Measurements from ENCODE around the gene VPS33A. TPM values are rescaled to one million over a fixed set of nuclear protein-coding genes. Genes with fewer than 3 reads are reported as not detected.

The VPS33A gene
- total RNA-seq, 4 donors from 2014 or later = 13.0 to 18.6 (median 15.4) TPM

GRCh38 chr12:122283680-122284079 is 17.4 kb upstream of the VPS33A start:
- no peak for TF ChIP-seq CTCF (IDR thresholded peaks at IDR 0.05; ENCODE audit: low read depth)

GRCh38 chr12:122282061-122282460 is 15.8 kb upstream of the VPS33A start:
- no peak for TF ChIP-seq CTCF (IDR thresholded peaks at IDR 0.05; ENCODE audit: low read depth)

- TF ChIP-seq CTCF (IDR thresholded peaks at IDR 0.05; ENCODE audit: low read depth) = no peak
Measured at GRCh38 chr12:122276242-122276641, 9.9 kb upstream of the VPS33A start.

GRCh38 chr12:122275459-122275858 is 9.2 kb upstream of the VPS33A start:
- no peak for TF ChIP-seq CTCF (IDR thresholded peaks at IDR 0.05; ENCODE audit: low read depth)

GRCh38 chr12:122265886-122266229 is 436 bp downstream of the VPS33A start:
- no peak for TF ChIP-seq CTCF (IDR thresholded peaks at IDR 0.05; ENCODE audit: low read depth)

- TF ChIP-seq CTCF (IDR thresholded peaks at IDR 0.05; ENCODE audit: low read depth) = no peak
Measured at GRCh38 chr12:122265476-122265875, 818 bp downstream of the VPS33A start.

GRCh38 chr12:122250536-122250935 is 15.8 kb downstream of the VPS33A start:
- no peak for TF ChIP-seq CTCF (IDR thresholded peaks at IDR 0.05; ENCODE audit: low read depth)

- no peak for TF ChIP-seq CTCF (IDR thresholded peaks at IDR 0.05; ENCODE audit: low read depth)
Measured at GRCh38 chr12:122250047-122250446, 16.2 kb downstream of the VPS33A start.
